ENCODE measurements around the gene CBLB. TPM values are rescaled to one million over a fixed set of nuclear protein-coding genes. Genes with fewer than 3 reads are reported as not detected.

CBLB gene
- polyA plus RNA-seq, 2 of the 4 experiments (the other 2 are of a cell fraction), result 6.8 to 16.2 TPM

- FAIRE-seq, result peak; percentile 56
- Histone ChIP-seq H3K4me2 (peak overlapping the region; percentile 50), H3K4me3 (no peak overlapping the region), H3K4me1 (peaks cover 39% of the 10 kb centered on the region), H3K9me3 (no peaks in the 10 kb centered on the region), H3K27ac (peak overlapping the region; percentile 42 to 57; a peak in 3 of 6 replicates)
- CTCF ChIA-PET, result no interaction called here
- 65% methylated on average over 3 of the region's 3 CpGs for WGBS (ENCODE audit: missing lambda C conversion rate)
- ATAC-seq, result peak in 1 of 2 experiments; percentile 60; a peak in 4 of 6 replicates
- TF ChIP-seq ATOH8 (CRISPR knock-in tag; IDR thresholded peaks at IDR 0.05; ENCODE audit: low read depth) (no peak), HMGXB4 (CRISPR knock-in tag; IDR thresholded peaks at IDR 0.05; ENCODE audit: borderline replicate concordance) (no peak), NFE2L2 (conservative IDR thresholded peaks at IDR 0.05; ENCODE audit: low read length) (no peak), POLR2AphosphoS2 (conservative IDR thresholded peaks at IDR 0.05; ENCODE audit: low read length) (no peak), CHD2 (IDR thresholded peaks at IDR 0.05; ENCODE audit: low read length, partially characterized antibody) (no peak), HOXB13 (CRISPR knock-in tag; IDR thresholded peaks at IDR 0.05; ENCODE audit: low read depth) (no peak), MAZ (IDR thresholded peaks at IDR 0.05; ENCODE audit: borderline replicate concordance, low read depth, low read length) (no peak), ELK1 (IDR thresholded peaks at IDR 0.05; ENCODE audit: low read depth, low read length) (no peak), EHF (CRISPR knock-in tag; IDR thresholded peaks at IDR 0.05) (no peak), CHD4 (IDR thresholded peaks at IDR 0.05; ENCODE audit: borderline replicate concordance) (no peak), CEBPB (IDR thresholded peaks at IDR 0.05) (peak in 1 of 2 experiments; percentile 67; a peak in 2 of 4 replicates), BCL3 (IDR thresholded peaks at IDR 0.05) (no peak), E2F6 (IDR thresholded peaks at IDR 0.05; ENCODE audit: borderline replicate concordance, low read depth) (no peak), HES2 (IDR thresholded peaks at IDR 0.05) (no peak), GATA3 (IDR thresholded peaks at IDR 0.05; ENCODE audit: borderline replicate concordance) (peak; percentile 20; the same call in 1 of the 2 replicates), RARB (CRISPR knock-in tag; IDR thresholded peaks at IDR 0.05) (no peak), MYC (IDR thresholded peaks at IDR 0.05; ENCODE audit: borderline replicate concordance, low read length) (no peak), FOSL2 (IDR thresholded peaks at IDR 0.05) (no peak), FOSL2 (CRISPR knock-in tag; IDR thresholded peaks at IDR 0.05) (peak; percentile 36; the same call in 1 of the 2 replicates), HEYL (CRISPR knock-in tag; IDR thresholded peaks at IDR 0.05) (no peak), ZC3H11A (IDR thresholded peaks at IDR 0.05) (no peak), JUNB (IDR thresholded peaks at IDR 0.05) (0 out of 2 replicates have a peak, but pooled peaks have one; percentile 25), SREBF2 (IDR thresholded peaks at IDR 0.05) (no peak), TP53 (CRISPR knock-in tag; IDR thresholded peaks at IDR 0.05) (no peak), HOXA7 (CRISPR knock-in tag; IDR thresholded peaks at IDR 0.05) (no peak), CTCF (IDR thresholded peaks at IDR 0.05) (no peak), USF2 (IDR thresholded peaks at IDR 0.05) (no peak), ZNF302 (CRISPR knock-in tag; IDR thresholded peaks at IDR 0.05) (no peak), RCOR1 (IDR thresholded peaks at IDR 0.05; ENCODE audit: low read depth, low read length) (no peak), ZSCAN20 (CRISPR knock-in tag; IDR thresholded peaks at IDR 0.05) (no peak)
- no peak for DNase-seq (ENCODE audit: low read depth in 1 of 2, low spot score in 1 of 2)
- POLR2A ChIA-PET, result no interaction called here
Measured at GRCh38 chr3:105834768-105835167, 34.0 kb downstream of the CBLB start.

Data from A549 (cell line).